NCI-H69 (cell line): ENCODE results near the gene SLX4IP.
A peak's percentile ranks its signal among the peaks of the same experiment; 100 is the strongest.

Experiments used
- DNase-seq: peaks from one replicate; lab custom pipeline; 2025; lab: John Stamatoyannopoulos, UW

Gene SLX4IP

DNA sequence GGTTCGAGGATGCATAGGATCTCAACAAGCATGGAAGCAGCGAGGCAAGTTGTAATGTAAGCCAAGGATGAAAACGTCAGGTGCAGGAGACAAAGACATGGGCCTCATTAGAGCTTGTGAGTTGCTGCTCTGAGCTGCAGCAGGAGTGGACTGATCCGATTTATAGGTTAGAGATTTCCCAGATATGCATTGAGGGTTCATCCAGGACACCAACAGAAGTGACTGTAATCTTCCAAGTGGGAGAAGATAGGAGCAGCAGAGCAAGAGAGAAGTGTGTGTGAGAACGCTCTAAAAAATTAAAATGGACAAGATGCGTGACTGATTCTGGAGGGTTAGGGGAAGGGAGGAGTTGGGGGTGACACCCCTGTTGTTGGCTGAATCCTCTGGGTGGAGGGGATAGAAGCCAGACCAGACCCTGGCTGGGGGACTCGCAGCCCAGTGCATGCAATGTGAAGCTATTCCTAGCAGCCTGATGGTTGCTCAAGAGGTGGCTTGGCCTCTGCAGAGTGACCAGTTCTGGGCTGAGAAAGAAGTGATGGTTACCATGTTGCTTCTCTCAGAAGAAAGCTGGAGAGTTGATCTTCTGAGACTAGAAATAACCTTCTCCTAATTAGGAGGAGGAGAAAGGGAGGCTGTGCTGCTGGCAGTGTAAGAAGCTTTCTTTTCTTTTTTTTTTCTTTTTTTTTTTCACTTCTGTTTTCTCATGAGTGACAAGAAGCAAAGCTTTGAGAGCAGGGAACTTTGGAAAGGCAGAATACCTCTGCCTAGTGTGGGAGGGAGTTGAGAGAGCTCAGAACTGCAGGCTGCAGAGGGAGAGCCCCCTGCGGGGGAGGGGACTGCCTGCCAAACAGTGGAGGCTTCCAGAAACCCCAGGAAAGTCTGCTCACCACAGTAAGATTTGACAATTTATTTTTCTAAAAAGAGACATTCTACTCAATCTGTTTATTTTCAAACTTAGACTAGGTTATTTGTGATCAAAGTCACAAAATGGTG lies 116.9 kb downstream of the SLX4IP start:
- no peak for DNase-seq

GRCh38 chr20:10553326-10553984 lies 118.3 kb downstream of the SLX4IP start:
- peak; percentile 79 for DNase-seq

GRCh38 chr20:10554285-10554684 lies 119.2 kb downstream of the SLX4IP start:
- no peak for DNase-seq

DNA sequence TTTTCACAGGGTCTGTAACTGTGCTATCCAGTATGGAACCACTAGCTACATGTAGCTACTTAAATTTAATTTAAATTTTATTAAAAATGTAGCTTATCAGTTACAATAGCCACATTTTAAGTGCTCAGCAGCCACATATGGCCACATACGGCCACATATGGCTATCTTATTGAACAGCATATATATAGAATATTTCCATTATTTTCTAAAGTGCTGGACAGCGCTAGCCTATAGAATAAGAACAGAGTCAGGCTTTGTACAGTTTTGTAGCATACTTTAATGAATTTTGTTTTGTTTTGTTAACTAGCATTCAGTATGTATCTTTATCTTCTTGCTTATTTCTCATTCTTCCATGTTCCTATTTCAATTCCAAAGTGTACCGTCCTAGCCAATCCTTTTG lies 120.3 kb downstream of the SLX4IP start:
- DNase-seq = no peak

DNA sequence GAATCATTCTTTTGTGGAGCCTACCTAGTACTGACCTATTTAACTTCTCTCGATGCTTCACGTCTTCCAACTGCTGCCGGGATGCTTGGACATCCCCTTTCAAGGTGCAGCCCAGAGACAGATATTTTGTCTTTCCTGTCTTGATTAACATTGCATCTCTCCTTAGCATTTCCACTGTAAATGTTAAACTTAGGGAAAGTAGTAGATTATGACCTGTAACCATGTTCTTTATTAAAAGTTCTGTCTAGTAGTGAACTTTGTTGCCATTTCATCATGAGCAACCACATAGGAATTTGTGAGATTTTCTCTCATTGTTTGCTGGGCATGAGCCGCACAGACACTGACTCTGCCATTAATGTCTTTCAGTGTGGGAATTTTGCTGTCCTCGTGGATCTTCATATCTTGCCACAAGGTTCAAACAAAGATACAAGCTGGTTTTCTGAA lies 120.8 kb downstream of the SLX4IP start:
- DNase-seq = no peak

GRCh38 chr20:10556519-10557083 lies 121.5 kb downstream of the SLX4IP start:
- no peak for DNase-seq

DNA sequence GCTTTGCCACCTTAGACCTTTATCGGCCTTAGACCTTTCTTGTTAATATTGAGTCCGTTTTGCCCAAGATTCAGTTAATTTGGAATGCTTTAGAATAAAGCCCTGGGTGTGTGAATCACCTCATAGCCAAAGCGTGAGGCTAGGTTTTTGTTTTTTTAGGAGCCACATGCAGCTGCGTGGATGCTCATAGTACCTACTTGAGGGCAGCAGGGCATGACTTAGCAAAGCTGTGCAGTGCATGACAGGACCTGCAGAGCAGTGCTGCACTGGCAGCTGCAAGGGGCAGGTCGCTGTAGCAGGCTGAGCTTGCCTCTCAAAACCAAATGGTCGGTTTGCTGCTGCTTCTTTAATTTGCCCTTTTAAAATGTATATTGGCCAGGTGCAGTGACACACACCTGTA lies 122.6 kb downstream of the SLX4IP start:
- no peak for DNase-seq

DNA sequence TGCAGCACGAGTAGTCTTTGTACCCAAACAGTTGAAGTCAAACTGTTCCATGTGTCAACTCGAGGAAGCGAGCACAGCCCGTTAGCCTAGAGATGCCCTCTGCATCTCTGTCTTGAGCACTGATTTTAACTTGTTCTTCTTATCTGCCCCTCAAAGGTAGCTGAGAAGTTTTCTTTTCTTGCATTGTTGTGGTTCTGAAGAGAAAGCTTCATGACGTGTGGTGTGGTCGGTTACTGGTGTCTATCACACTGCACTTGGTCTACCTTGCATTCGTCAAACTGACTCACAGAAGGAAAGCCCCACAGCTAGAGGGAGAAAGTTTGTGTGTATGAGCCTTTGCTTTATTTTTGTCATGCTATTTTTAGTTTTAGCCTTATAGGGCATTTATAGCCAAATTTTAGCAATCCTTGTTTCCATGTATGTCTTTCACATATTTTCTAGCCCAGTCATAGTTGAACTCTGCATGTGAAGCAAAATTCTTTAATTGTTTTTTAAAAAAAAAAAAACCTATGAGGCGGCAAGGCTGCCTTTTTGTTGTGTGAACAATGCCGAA lies 123.6 kb downstream of the SLX4IP start:
- DNase-seq = no peak

GRCh38 chr20:10559266-10559665 lies 124.2 kb downstream of the SLX4IP start:
- no peak for DNase-seq

DNA sequence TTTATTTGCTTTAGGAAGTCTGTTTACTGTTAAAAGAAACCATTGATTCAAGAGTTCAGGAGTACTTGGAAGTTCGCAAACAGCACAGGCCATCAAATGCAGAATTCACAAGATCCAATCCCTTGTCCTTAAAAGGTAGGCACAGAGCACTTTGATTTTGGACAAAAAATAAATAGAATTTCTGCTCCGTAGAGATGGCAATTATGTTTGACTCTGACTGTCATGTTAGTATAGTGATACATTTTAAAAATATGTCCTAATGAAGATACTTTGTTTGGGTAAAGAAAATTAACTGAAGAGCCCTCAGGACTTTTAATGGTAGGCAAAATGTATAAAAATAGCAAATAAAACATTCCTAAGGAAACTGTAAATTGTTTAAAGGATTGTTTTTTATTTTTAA lies 125.6 kb downstream of the SLX4IP start:
- no peak for DNase-seq

DNA sequence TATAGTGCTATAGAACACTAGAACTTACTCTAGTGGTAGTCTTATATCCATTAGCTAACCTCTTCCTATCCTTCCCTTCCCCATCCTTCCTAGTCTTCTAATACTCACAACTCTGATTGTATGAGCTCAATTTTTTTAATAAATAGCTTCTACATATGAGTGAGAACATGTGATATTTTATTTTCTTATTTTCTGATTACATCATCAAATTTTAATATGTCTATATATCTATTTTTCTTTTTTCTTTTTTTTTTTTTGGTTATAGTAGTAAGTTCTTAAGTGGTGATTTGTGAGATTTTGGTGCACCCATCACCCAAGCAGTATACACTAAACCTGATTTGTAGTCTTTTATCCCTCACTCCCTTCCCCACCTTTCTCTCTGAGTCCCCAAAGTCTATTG lies 126.2 kb downstream of the SLX4IP start:
- no peak for DNase-seq

- DNase-seq = no peak
Observed at GRCh38 chr20:10562899-10563298, 127.8 kb downstream of the SLX4IP start.

GRCh38 chr20:10563935-10564492 lies 128.9 kb downstream of the SLX4IP start:
- DNase-seq = no peak

DNA sequence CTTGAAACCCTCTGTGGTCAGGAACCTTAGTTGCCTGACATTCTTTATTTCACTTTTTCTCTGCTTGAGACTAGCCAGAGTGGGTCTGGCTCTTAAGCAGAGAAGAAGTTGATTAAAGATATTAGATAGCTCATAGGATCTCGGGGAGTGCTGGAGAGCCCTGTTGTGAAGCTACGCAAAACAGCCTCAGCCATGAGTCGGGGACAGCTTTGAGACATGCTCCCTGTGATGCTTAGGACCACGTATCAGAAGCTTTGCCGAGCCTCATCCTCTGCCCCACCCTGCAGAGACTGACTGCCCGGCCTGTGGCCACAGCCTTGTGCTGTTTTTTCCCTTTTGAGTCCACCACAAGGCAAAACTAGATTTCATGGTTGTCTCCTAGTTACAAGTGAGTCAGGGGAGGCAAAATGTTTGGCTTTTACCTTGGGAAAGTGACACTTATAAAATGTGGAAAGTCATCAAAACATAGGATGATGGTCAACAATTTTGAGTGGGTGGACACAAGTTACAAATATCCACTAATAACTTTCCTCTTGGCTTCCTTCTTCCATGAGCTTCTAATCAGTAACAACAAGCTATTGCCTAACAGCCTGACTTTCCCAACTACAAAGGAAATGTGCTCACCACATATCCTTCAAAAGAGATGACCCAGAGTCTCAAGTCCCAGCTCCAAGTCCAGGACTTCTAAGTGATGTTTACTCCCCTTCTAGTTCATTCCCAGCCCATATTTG lies 130.3 kb downstream of the SLX4IP start:
- DNase-seq = no peak

- DNase-seq = peak; percentile 16
Observed at GRCh38 chr20:10565922-10566897, 131.1 kb downstream of the SLX4IP start.

- no peak for DNase-seq
Observed at GRCh38 chr20:10568032-10568431, 132.9 kb downstream of the SLX4IP start.

GRCh38 chr20:10571313-10571815 lies 136.3 kb downstream of the SLX4IP start:
- DNase-seq = no peak

- no peak for DNase-seq
Observed at GRCh38 chr20:10572853-10573252, 137.7 kb downstream of the SLX4IP start.

GRCh38 chr20:10573273-10573950 lies 138.3 kb downstream of the SLX4IP start:
- no peak for DNase-seq
